KMS-11 (cell line): ENCODE results near the gene TTC27.

Source experiments
- H2AFZ ChIP-seq: fragments of 200-600 bp; sonication (generic); 2 replicates; pipeline ENCODE4 v1.6.1; 2016; ENCODE audit warnings: antibody characterized with exemption, mixed run types, low read depth
- H3K27ac ChIP-seq: fragments of 200-600 bp; sonication (generic); 2 replicates; pipeline ENCODE4 v1.6.1; 2016; ENCODE audit warnings: mild to moderate bottlenecking, mixed run types
- H3K27me3 ChIP-seq: fragments of 200-600 bp; sonication (generic); 2 replicates; pipeline ENCODE4 v1.6.1; 2017; ENCODE audit warnings: mild to moderate bottlenecking, low read depth, mixed run types, moderate library complexity; ENCODE audit not compliant: insufficient read depth
- H3K36me3 ChIP-seq: fragments of 200-600 bp; sonication (generic); 2 replicates; pipeline ENCODE4 v1.6.1; 2017; ENCODE audit warnings: mild to moderate bottlenecking, mixed run types; ENCODE audit not compliant: insufficient read depth
- H3K4me1 ChIP-seq: fragments of 200-600 bp; sonication (generic); 2 replicates; pipeline ENCODE4 v1.6.1; 2016; ENCODE audit warnings: mild to moderate bottlenecking, low read depth, mixed run types; ENCODE audit not compliant: poor library complexity, severe bottlenecking
- H3K4me2 ChIP-seq: fragments of 200-600 bp; sonication (generic); 2 replicates; pipeline ENCODE4 v1.7.0; 2016; ENCODE audit warnings: mild to moderate bottlenecking, mixed run types
- H3K4me3 ChIP-seq: fragments of 200-600 bp; sonication (generic); IDR thresholded peaks from 2 replicates; pipeline ENCODE4 v1.6.1; 2017; ENCODE audit warnings: low read depth, low read length, mixed read lengths; ENCODE audit not compliant: insufficient read depth
- H3K79me2 ChIP-seq: fragments of 200-600 bp; sonication (generic); 2 replicates; pipeline ENCODE4 v1.6.1; 2016; ENCODE audit warnings: low read depth, mixed run types; ENCODE audit not compliant: insufficient read depth
- H3K9ac ChIP-seq: fragments of 200-600 bp; sonication (generic); 2 replicates; pipeline ENCODE4 v1.6.1; 2016; ENCODE audit warnings: mild to moderate bottlenecking, mixed run types
- H4K20me1 ChIP-seq: fragments of 200-600 bp; sonication (generic); 2 replicates; pipeline ENCODE4 v1.6.1; 2016; ENCODE audit warnings: mild to moderate bottlenecking, mixed run types; ENCODE audit not compliant: insufficient read depth
- TF ChIP-seq, protein P1 (sequence below): fragments of 200-600 bp; sonication (generic); conservative IDR thresholded peaks from 2 replicates; pipeline ENCODE4 v1.6.1; 2017; ENCODE audit warnings: low read depth, mild to moderate bottlenecking, antibody characterized with exemption, low read length, moderate library complexity, mixed read lengths

The TTC27 gene

DNA sequence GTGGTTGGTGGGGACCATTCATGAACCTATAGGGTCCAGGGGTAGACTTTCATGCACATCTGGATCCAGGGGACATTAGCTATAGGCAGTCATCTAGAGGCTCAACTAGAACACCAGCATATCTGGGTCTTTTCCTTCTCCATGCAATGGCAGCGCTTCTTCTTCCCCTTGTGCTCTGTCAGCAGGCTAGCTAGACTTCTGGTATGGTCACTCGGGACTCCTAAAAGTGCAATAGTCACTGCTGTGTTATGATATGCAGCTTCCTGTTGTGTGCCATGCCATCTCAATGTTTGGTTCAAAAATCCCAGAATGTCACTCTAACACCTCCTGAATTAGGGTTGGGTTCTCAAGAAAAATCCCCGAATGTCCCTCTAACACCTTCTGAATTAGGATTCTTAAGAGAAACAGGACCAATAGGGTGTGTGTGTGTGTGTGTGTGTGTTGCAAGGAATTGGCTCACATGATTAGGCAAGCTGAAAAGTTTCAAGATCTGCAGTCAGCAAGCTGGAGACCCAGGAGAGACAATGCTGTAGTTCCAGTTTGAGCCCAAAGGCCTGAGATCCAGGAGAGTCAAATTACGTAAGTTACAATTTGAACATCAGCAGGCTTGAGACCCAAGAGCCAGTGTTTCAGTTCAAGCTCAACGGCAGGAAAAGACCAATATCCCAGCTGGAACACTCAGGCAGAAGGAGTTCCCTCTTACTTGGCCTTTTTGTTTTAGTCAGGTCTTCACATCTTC lies 221.8 kb downstream of the TTC27 start:
- TF ChIP-seq, protein P1, sequence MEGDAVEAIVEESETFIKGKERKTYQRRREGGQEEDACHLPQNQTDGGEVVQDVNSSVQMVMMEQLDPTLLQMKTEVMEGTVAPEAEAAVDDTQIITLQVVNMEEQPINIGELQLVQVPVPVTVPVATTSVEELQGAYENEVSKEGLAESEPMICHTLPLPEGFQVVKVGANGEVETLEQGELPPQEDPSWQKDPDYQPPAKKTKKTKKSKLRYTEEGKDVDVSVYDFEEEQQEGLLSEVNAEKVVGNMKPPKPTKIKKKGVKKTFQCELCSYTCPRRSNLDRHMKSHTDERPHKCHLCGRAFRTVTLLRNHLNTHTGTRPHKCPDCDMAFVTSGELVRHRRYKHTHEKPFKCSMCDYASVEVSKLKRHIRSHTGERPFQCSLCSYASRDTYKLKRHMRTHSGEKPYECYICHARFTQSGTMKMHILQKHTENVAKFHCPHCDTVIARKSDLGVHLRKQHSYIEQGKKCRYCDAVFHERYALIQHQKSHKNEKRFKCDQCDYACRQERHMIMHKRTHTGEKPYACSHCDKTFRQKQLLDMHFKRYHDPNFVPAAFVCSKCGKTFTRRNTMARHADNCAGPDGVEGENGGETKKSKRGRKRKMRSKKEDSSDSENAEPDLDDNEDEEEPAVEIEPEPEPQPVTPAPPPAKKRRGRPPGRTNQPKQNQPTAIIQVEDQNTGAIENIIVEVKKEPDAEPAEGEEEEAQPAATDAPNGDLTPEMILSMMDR: no peak
- Histone ChIP-seq H2AFZ (no peak overlapping the region), H3K36me3 (no peaks in the 10 kb centered on the region), H3K4me2 (no peak overlapping the region), H3K9ac (no peak overlapping the region), H3K27ac (no peak overlapping the region), H3K4me3 (no peak overlapping the region), H3K4me1 (no peaks in the 10 kb centered on the region), H3K79me2 (no peaks in the 10 kb centered on the region), H3K27me3 (no peaks in the 10 kb centered on the region), H4K20me1 (no peaks in the 10 kb centered on the region)

DNA sequence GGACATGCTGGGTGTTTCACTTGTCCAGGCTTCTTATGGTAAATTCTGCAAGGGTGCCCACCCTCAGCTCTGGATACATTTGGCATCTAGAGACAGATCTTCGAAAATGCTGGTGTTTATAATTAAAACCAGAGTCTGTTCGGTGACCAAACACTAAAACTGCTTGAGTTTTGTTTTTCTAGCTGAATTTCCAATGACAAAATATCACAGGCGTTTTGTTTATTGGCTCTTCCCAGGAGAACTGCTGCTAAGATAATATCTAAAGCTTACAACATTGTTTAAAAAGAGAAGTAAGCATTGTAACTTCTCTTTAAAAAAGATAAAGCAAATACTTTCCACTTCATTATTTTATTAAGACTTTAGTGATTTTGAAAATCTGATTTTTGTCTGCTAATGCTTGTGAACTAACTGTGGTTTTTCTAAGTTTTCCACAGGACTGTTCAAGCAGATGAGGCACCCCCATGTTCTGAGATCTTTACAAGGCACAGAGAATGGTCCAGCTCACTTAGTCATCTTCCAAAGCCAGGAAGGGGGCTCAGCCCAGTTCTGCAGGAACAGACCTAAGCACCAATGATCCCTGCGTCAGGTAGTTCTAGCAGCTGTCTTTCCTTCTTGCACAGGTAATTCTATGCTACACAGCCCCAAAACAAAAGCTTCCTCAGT lies 224.1 kb downstream of the TTC27 start:
- no peaks in the 10 kb centered on the region for H3K4me1 ChIP-seq
- H3K27ac ChIP-seq: no peak overlapping the region
- H3K36me3 ChIP-seq: no peaks in the 10 kb centered on the region
- no peaks in the 10 kb centered on the region for H3K27me3 ChIP-seq
- H3K4me3 ChIP-seq: no peak overlapping the region
- TF ChIP-seq, protein P1: no peak
- no peak overlapping the region for H3K4me2 ChIP-seq
- H2AFZ ChIP-seq: no peak overlapping the region
- no peaks in the 10 kb centered on the region for H3K79me2 ChIP-seq
- no peak overlapping the region for H3K9ac ChIP-seq
- H4K20me1 ChIP-seq: no peaks in the 10 kb centered on the region

DNA sequence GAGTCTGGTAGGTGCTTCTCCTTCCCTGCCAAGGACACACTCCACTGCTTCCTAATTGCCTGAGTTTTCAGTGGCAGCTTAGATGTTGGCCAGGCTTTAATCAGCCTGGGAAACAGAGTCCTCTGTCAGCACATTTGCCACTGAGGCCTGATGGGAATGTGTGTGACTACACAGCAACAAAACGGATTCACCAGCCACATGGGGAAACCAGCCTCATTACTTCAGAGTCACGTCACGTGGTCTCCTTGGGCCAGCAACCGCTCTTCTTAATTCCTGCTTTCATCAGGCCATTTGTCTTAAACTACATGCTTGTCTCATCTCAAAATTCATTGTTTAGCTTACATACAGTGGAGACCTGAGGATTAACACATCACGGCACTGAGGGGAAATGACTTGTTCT lies 225.0 kb downstream of the TTC27 start:
- H3K27me3 ChIP-seq: no peaks in the 10 kb centered on the region
- no peaks in the 10 kb centered on the region for H4K20me1 ChIP-seq
- no peak overlapping the region for H3K4me2 ChIP-seq
- H3K4me1 ChIP-seq: no peaks in the 10 kb centered on the region
- H3K36me3 ChIP-seq: no peaks in the 10 kb centered on the region
- no peaks in the 10 kb centered on the region for H3K79me2 ChIP-seq
- H2AFZ ChIP-seq: no peak overlapping the region
- H3K9ac ChIP-seq: no peak overlapping the region
- H3K4me3 ChIP-seq: no peak overlapping the region
- TF ChIP-seq, protein P1: no peak
- no peak overlapping the region for H3K27ac ChIP-seq

DNA sequence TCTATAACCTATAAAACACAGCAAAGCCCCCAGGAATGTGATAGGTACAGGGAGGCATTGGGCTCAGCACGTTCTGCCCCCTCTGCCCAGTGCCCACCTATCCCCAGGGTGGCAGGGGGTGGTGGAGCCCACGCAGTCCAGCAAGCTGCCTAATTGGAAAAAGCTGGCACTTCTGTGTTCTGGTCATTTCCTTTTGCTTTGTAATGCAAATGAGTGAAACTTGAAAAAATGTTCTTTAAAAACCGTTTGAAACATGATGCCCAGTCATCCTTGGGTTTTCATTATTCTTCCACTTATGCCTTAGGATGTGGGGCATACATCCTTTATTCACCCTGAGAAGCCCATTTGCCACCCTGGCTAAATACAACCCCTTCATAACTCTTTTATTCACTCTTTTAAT lies 229.0 kb downstream of the TTC27 start:
- H3K79me2 ChIP-seq: no peaks in the 10 kb centered on the region
- no peak overlapping the region for H3K4me3 ChIP-seq
- H3K9ac ChIP-seq: no peak overlapping the region
- H3K36me3 ChIP-seq: no peaks in the 10 kb centered on the region
- H3K27ac ChIP-seq: no peak overlapping the region
- H3K4me1 ChIP-seq: no peaks in the 10 kb centered on the region
- H4K20me1 ChIP-seq: no peaks in the 10 kb centered on the region
- H3K4me2 ChIP-seq: no peak overlapping the region
- no peak overlapping the region for H2AFZ ChIP-seq
- H3K27me3 ChIP-seq: no peaks in the 10 kb centered on the region
- TF ChIP-seq, protein P1: no peak
